HG02642 (cell line): ENCODE data around the gene FATE1.

ENCODE experiments used
- ATAC-seq: cut with Tn5 transposase; IDR thresholded peaks from one replicate; pipeline ENCODE4 v1.9.1; 2021; ENCODE audit warnings: mild to moderate bottlenecking; ENCODE audit not compliant: unreplicated experiment, poor library complexity

The FATE1 gene

GRCh38 chrX:151738751-151739150 is 22.9 kb downstream of the FATE1 start:
- no peak for ATAC-seq

GRCh38 chrX:151741606-151742005 is 25.8 kb downstream of the FATE1 start:
- no peak for ATAC-seq

GRCh38 chrX:151742311-151742710 is 26.5 kb downstream of the FATE1 start:
- no peak for ATAC-seq

DNA sequence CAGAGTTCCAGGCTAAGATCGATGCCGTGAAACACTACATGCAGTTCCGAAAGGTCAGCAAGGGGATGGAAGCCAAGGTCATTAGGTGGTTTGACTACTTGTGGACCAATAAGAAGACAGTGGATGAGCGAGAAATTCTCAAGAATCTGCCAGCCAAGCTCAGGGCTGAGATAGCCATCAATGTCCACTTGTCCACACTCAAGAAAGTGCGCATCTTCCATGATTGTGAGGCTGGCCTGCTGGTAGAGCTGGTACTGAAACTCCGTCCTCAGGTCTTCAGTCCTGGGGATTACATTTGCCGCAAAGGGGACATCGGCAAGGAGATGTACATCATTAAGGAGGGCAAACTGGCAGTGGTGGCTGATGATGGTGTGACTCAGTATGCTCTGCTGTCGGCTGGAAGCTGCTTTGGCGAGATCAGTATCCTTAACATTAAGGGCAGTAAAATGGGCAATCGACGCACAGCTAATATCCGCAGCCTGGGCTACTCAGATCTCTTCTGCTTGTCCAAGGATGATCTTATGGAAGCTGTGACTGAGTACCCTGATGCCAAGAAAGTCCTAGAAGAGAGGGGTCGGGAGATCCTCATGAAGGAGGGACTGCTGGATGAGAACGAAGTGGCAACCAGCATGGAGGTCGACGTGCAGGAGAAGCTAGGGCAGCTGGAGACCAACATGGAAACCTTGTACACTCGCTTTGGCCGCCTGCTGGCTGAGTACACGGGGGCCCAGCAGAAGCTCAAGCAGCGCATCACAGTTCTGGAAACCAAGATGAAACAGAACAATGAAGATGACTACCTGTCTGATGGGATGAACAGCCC is 28.0 kb downstream of the FATE1 start:
- ATAC-seq: no peak

DNA sequence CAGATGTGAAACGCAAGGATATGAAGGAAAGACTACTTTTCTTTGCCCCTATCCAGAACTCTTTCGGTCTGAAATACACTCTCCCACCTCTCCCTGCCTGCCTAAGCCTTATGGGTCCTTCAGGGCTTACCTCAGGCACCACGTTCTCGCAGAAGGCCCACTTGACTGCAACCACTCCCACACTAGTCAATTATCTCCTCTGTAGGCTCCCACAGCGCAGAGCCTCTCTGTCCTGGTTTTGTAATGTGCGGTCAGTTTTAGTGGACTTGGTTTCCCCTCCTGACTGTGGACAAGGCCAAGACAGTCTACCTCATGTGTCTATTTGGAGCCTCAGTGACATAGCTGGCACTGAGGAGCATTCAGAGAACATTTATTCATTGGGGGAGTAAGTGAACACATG is 29.8 kb downstream of the FATE1 start:
- no peak for ATAC-seq

DNA sequence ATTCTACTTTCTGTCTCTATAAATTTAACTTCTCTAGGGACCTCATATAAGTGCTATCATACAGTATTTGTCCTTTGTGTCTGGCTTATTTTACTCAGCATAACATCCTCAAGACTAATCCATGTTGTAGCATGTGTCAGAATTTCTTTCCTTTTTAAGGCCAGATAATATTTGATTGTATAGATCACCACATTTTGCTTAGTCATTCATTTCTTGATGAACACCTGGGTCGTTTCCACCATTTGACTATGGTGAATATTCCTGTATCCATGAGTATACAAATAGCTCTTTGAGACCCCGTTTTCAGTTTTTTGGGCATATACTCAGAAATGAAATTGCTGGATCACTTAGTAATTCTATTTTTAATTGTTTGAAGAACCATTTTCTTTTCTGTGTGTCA is 30.7 kb downstream of the FATE1 start:
- no peak for ATAC-seq

DNA sequence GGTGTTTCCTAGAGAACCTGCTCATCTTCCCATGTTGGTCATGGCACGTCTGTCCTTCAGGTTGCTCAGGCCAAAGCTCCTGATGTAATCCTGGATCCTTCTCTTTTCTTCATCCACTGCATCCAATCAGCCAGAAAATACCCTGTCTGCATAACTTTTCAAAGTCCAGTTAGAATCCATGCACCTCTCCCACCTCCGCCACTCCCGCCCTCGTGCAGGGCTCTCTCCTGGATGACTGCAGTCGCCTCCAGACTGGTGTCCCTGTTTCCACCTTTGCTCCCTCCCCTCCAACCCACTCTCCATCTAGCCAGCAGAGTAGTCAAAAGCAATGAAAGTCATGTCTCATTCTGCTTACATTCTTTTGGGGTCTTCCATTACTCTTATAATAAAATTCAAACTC is 34.7 kb downstream of the FATE1 start:
- ATAC-seq: no peak

- no peak for ATAC-seq
Observed at GRCh38 chrX:151752847-151753246, 37.0 kb downstream of the FATE1 start.

DNA sequence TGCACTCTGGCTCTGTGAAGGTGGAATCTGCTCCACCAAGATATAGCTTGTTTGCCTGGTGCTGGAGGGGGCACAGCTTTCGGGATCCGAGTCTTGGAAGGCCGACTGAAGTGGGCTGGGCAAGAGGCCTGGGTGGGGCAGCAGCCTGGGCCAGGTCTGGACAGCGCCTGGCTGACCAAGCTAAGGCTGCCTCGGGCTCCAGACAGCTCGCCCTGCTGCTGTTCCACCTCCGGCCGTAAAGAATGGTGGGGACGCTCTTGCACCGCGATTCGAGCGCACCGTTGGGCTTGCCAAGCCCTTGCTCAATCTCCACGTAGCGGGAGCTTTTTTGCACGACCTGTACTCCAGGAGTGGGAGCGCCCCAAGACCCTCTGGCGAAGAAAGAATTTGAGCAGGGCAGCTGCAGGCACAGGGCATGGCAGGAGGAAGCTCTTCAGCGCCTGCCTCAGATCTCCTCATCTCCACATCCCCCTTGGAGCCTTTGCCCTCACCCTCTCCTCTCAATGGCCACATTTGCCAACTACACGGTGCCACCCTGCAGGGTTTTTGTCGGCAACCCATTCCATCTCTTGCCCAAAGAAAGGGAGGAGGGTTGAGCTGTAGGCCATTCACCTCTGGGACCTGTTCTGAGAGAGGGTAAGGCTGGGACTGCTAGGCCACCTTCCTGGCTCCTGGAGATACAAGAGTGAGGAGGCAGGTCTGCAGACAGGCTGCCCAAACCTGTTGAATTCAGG is 37.6 kb downstream of the FATE1 start:
- ATAC-seq: peak; percentile 78

- ATAC-seq: no peak
Observed at GRCh38 chrX:151754047-151754429, 38.2 kb downstream of the FATE1 start.

GRCh38 chrX:151754641-151755215 is 38.9 kb downstream of the FATE1 start:
- ATAC-seq: no peak

GRCh38 chrX:151759041-151759708 is 43.3 kb downstream of the FATE1 start:
- no peak for ATAC-seq

DNA sequence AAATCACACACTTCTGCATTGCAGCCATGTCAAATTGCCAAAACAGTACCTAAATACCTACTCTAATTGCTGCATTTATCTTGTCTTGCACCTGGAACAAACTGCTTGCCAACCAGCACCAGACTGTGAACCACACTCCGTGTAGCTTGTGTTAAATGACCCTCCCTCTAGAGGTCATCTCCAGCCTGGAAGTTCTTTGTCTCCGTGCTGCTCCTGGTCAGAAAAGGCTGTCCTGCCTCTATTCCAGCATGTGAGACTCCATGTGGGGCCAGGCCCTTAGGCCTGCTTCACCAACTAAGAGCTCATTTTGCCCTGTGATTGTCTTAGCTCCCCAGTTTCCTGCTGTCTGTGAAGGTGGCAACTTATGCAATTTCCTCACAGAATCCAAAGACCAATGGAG is 47.0 kb downstream of the FATE1 start:
- no peak for ATAC-seq

DNA sequence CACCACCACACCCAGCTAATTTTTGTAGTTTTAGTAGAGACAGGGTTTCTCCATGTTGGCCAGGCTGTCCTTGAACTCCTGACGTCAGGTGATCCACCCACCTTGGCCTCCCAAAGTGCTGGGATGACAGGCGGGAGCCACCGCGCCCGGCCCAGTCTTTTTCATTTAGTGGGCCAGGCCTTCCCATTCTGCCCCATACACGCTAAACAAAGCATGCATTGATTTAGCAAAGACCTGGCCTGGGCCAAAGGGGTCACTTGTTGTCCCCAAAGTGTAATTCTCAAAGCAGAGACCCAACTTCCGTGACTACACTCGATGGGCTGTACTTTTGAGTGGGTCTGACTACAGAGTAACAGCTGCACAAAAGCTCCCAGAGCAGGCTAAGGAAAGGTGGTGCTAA is 47.9 kb downstream of the FATE1 start:
- ATAC-seq: no peak

DNA sequence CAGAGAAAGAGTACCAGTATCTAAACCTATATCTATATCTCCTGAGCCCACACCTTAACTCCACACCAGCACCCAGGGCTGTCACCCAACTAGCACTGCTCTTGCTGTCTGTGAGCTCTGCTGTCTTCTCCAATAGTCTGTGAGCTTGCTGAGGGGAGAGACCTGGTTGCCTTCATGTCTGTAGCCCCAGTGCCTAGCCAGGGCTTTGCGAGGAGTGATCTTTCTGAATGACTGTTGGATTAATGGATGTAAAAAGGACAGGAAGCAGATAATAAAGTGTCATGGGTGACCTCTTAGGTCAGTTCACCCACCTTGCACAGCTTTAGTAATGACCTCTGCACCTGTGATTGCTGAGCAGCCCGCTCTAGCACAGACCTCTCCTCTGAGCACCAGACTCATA is 49.2 kb downstream of the FATE1 start:
- ATAC-seq: no peak

DNA sequence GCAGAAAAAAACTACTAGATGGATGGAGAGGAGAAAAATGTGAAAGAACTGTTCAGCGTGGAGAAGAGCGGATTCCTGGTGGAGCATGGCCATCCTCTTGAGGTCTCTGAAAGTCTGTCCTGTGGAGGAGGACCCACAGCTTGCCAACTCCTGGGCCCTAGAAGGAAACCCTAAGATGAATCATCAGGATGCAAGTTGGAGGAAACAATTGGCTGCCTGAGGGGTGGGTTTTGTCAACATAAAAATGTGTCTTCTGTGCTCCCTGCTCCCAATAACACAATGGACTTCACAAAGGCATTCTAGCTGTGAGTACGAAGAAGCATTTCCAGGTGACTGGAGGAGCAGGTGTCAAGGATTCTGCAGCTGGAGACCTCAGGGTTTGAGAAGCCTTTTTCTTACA is 55.9 kb downstream of the FATE1 start:
- ATAC-seq: no peak
